CD4-positive, alpha-beta T cell (primary cell): ENCODE results near the gene SSH2. TPM values are rescaled to one million over a fixed set of nuclear protein-coding genes. Genes with fewer than 3 reads are reported as not detected.
A peak's percentile ranks its signal among the peaks of the same experiment; 100 is the strongest.

ENCODE experiments used
- ATAC-seq: fragments of 200-7000 bp; cut with Tn5 transposase; one replicate; pipeline ENCODE4 v1.10.0; 2022; ENCODE audit warnings: mild to moderate bottlenecking; ENCODE audit not compliant: poor library complexity
- CTCF ChIA-PET: fragments of 350-600 bp; sonication (Branson Sonifier 250); formaldehyde crosslinking; loops from one replicate; lab custom pipeline; 2021; ENCODE audit warnings: antibody characterized with exemption, inconsistent platforms; lab: Charles Lee
- POLR2A ChIA-PET: fragments of 350-600 bp; sonication (Branson Sonifier 250); formaldehyde crosslinking; loops from one replicate; lab custom pipeline; 2021; ENCODE audit warnings: antibody characterized with exemption, inconsistent platforms; lab: Charles Lee
- DNase-seq, 14 experiments: peaks; one replicate each; pipeline ENCODE4 v3.0.0-alpha.2; 2013 to 2020; ENCODE audit warnings: mixed read lengths in 2 of 14
- H3K27ac ChIP-seq, 2 donors: one replicate each; pipeline versions ENCODE4 v1.5.1 to v1.7.0; 2013; ENCODE audit warnings: low read length in 2 of 2, low read depth in 1 of 2, mild to moderate bottlenecking in 1 of 2
- H3K27me3 ChIP-seq, 2 experiments: 1 replicate in 1 of 2; 2 replicates in 1 of 2; pipeline versions ENCODE4 v1.6.1 to v1.7.0; 2013; ENCODE audit warnings: low read length in 2 of 2, control low read depth in 1 of 2, mild to moderate bottlenecking in 1 of 2, moderate library complexity in 1 of 2; ENCODE audit not compliant: insufficient read depth in 2 of 2, control insufficient read depth in 1 of 2
- H3K36me3 ChIP-seq: one replicate; pipeline ENCODE4 v1.6.1; 2013; ENCODE audit warnings: low read length, control low read depth; ENCODE audit not compliant: insufficient read depth
- H3K4me1 ChIP-seq: one replicate; pipeline ENCODE4 v1.6.1; 2013; ENCODE audit warnings: low read length, control low read depth; ENCODE audit not compliant: insufficient read depth
- H3K4me3 ChIP-seq: one replicate; pipeline ENCODE4 v1.5.1; 2013; ENCODE audit warnings: mild to moderate bottlenecking, low read length, moderate library complexity
- H3K9me3 ChIP-seq, 2 experiments: 1 replicate in 1 of 2; 2 replicates in 1 of 2; pipeline versions ENCODE4 v1.6.1 to v1.7.0; 2013; ENCODE audit warnings: low read length in 2 of 2, mild to moderate bottlenecking in 2 of 2, control low read depth in 1 of 2, moderate library complexity in 1 of 2; ENCODE audit not compliant: control insufficient read depth in 1 of 2, insufficient read depth in 1 of 2
- H3K27ac Mint-ChIP-seq: one replicate; pipeline ENCODE4 v1.8.0; 2020; ENCODE audit warnings: mixed read lengths
- H3K27me3 Mint-ChIP-seq: one replicate; pipeline ENCODE4 v1.8.0; 2021; ENCODE audit warnings: mixed read lengths
- H3K36me3 Mint-ChIP-seq: one replicate; pipeline ENCODE4 v1.8.0; 2021; ENCODE audit warnings: low read depth, mixed read lengths
- H3K4me1 Mint-ChIP-seq: one replicate; pipeline ENCODE4 v1.8.0; 2021; ENCODE audit warnings: low read depth, mixed read lengths
- H3K4me3 Mint-ChIP-seq: one replicate; pipeline ENCODE4 v1.8.0; 2020; ENCODE audit warnings: mild to moderate bottlenecking, mixed read lengths
- H3K9me3 Mint-ChIP-seq: one replicate; pipeline ENCODE4 v1.8.0; 2020; ENCODE audit warnings: mixed read lengths
- CTCF ChIP-seq: fragments of 200-600 bp; IDR thresholded peaks from one replicate; pipeline ENCODE4 v1.8.0; 2022; ENCODE audit warnings: antibody characterized with exemption, mild to moderate bottlenecking
- intact Hi-C, 2 experiments: fragments of 100-400 bp; cut with DNase I in 1 of 2; cut with micrococcal nuclease in 1 of 2; formaldehyde crosslinking; loops; one replicate each; pipeline versions ENCODE4 v1.15.1 to v1.9.0; 2023 to 2025; cut with DNase I, micrococcal nuclease
- total RNA-seq, 174 experiments: library from RNA in 2 of 174; stranded (reverse) in 2 of 174; gene quantifications; one replicate each; pipeline ENCODE4 v1.2.3 and lab custom pipeline; 2021 to 2026

The SSH2 gene
- total RNA-seq, 2 experiments from 2014 or later = 73.4 to 81.5 TPM

GRCh38 chr17:29591737-29592608 is 338.1 kb downstream of the SSH2 start:
- peak; percentile 22 for ATAC-seq
- H3K4me3 Mint-ChIP-seq = peak overlapping the region; percentile 92
- Histone ChIP-seq H3K4me3 (peak overlapping the region; percentile 67), H3K27me3 (no peaks in the 10 kb centered on the region), H3K4me1 (peaks cover 67% of the 10 kb centered on the region), H3K36me3 (no peaks in the 10 kb centered on the region), H3K9me3 (no peaks in the 10 kb centered on the region), H3K27ac (no peak overlapping the region)
- H3K36me3 Mint-ChIP-seq = peaks cover 4% of the 10 kb centered on the region
- H3K27me3 Mint-ChIP-seq = no peaks in the 10 kb centered on the region
- H3K27ac Mint-ChIP-seq = peak overlapping the region; percentile 18
- H3K4me1 Mint-ChIP-seq = peaks cover 50% of the 10 kb centered on the region
- CTCF ChIA-PET = interaction anchor here (0.6 to 4.9 kb wide), 13 partner anchors 8 to 114 kb away, joined by 3 to 96 read pairs (median 5); partner anchors contain the start of genes ABHD15, CORO6 and TP53I13
- intact Hi-C loops = loop anchor here in 1 of 2 experiments (1.0 kb wide), 1 partner anchor 12 kb away; no protein-coding TSS in a partner anchor
- DNase-seq = peak; percentile 55 to 86 (median 71)
- H3K9me3 Mint-ChIP-seq = no peaks in the 10 kb centered on the region
- POLR2A ChIA-PET = interaction anchor here (1.0 to 3.2 kb wide), 9 partner anchors 11 to 338 kb away, joined by 3 to 29 read pairs (median 4); partner anchors contain the start of genes ABHD15 and SSH2
- peak; percentile 94 for TF ChIP-seq CTCF

- H3K4me1 Mint-ChIP-seq = peaks cover 57% of the 10 kb centered on the region
- H3K4me3 Mint-ChIP-seq = peak overlapping the region; percentile 92
- H3K27me3 Mint-ChIP-seq = no peaks in the 10 kb centered on the region
- CTCF ChIA-PET = interaction anchor here (1.1 to 4.9 kb wide), 8 partner anchors 11 to 114 kb away, joined by 3 to 96 read pairs (median 12); partner anchors contain the start of genes ABHD15 and TP53I13
- POLR2A ChIA-PET = interaction anchor here (1.8 to 3.2 kb wide), 4 partner anchors 10 to 26 kb away, joined by 8 to 29 read pairs (median 21); partner anchors contain the start of gene ABHD15
- ATAC-seq = no peak
- TF ChIP-seq CTCF = no peak
- no peak overlapping the region for H3K27ac Mint-ChIP-seq
- Histone ChIP-seq H3K4me1 (peaks cover 74% of the 10 kb centered on the region), H3K9me3 (no peaks in the 10 kb centered on the region), H3K27me3 (no peaks in the 10 kb centered on the region), H3K36me3 (no peaks in the 10 kb centered on the region), H3K27ac (no peak overlapping the region), H3K4me3 (peak overlapping the region; percentile 67)
- intact Hi-C loops = loop anchor here in 1 of 2 experiments (1.0 kb wide), 1 partner anchor 11 kb away; no protein-coding TSS in a partner anchor
- peak in 4 of 14 experiments; percentile 25 to 61 (median 52) for DNase-seq
- peaks cover 4% of the 10 kb centered on the region for H3K36me3 Mint-ChIP-seq
- no peaks in the 10 kb centered on the region for H3K9me3 Mint-ChIP-seq
Observed at GRCh38 chr17:29591146-29591736, 338.8 kb downstream of the SSH2 start.
